ENCODE results near the gene CELA1. TPM values are rescaled to one million over a fixed set of nuclear protein-coding genes. Genes with fewer than 3 reads are reported as not detected.
A peak's percentile ranks its signal among the peaks of the same experiment; 100 is the strongest.

CELA1 gene
- polyA plus RNA-seq, 3 donors: 0.67 to 3.0 TPM; not detected in 1

DNA sequence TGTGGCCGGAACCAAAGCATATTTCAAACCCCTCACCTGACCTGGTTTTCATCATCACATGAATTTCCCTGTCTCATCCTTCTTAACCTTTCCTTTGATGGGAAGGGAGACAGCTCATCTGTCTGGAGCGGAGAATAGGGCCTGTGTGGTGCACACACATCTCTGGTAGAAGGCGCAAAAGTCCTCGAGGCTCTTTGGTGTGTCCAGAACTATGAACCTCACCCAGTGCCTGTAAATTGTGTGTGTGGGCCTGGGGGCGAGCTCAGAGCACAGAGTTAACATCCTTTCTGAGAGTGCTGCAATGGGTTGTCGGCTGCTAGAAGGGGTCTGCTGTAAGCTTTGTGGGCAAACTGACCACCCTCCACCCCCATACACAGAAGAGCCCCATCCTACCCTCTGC, 44.0 kb upstream of the CELA1 start:
- intact Hi-C loops (cut with micrococcal nuclease): loop anchor here in 1 of 2 donors (5.0 kb wide), 1 partner anchor 68 kb away; the partner anchor contains the start of gene BIN2
- Histone ChIP-seq H3K4me2 (replicated peaks; ENCODE audit: extremely low read depth, low read length, poor library complexity, severe bottlenecking) (peak overlapping the region; percentile 98), H3K9me3 (replicated peaks in 1 of 2; ENCODE audit: control insufficient read depth in 1 of 2, insufficient read depth in 1 of 2, low read length in 2 of 2) (no peaks in the 10 kb centered on the region), H3K36me3 (replicated peaks in 1 of 2; ENCODE audit: control insufficient read depth in 1 of 2, insufficient read depth in 2 of 2, low read length in 2 of 2) (no peaks in the 10 kb centered on the region), H3K27ac (ENCODE audit: low read depth in 1 of 2, low read length in 2 of 2) (peak overlapping the region; percentile 86 to 94), H4K20me1 (ENCODE audit: insufficient read depth, low read length) (peaks cover 3% of the 10 kb centered on the region), H3K27me3 (ENCODE audit: control insufficient read depth in 2 of 2, insufficient read depth in 2 of 2, low read length in 2 of 2) (no peaks in the 10 kb centered on the region), H3K4me1 (ENCODE audit: control insufficient read depth in 1 of 2, insufficient read depth in 2 of 2, low read length in 2 of 2) (peaks cover 69 to 80% of the 10 kb centered on the region in 2 donors), H3K4me3 (replicated peaks in 1 of 3; ENCODE audit: low read depth in 2 of 3, low read length in 3 of 3) (peak overlapping the region in 2 of 3 experiments; percentile 85 to 95), H2AFZ (ENCODE audit: insufficient read depth, low read depth, low read length, poor library complexity, severe bottlenecking) (peak overlapping the region; percentile 89), H3K9ac (ENCODE audit: insufficient read depth, low read length, poor library complexity, severe bottlenecking) (peak overlapping the region; percentile 78), H3K79me2 (ENCODE audit: insufficient read depth, low read length) (peaks cover 2% of the 10 kb centered on the region)
- WGBS (ENCODE audit: insufficient coverage): 80% methylated on average over 2 of the region's 6 CpGs
- no peak for DNase-seq
- peaks cover 69% of the 10 kb centered on the region for H3K4me1 Mint-ChIP-seq
- H3K4me3 Mint-ChIP-seq: peak overlapping the region; percentile 94 to 96
- H3K9me3 Mint-ChIP-seq: peaks cover 0 to 2% (median 0%) of the 10 kb centered on the region in 7 donors
- H3K36me3 Mint-ChIP-seq: peaks cover 17 to 23% of the 10 kb centered on the region in 2 donors
- TF ChIP-seq, protein P1, sequence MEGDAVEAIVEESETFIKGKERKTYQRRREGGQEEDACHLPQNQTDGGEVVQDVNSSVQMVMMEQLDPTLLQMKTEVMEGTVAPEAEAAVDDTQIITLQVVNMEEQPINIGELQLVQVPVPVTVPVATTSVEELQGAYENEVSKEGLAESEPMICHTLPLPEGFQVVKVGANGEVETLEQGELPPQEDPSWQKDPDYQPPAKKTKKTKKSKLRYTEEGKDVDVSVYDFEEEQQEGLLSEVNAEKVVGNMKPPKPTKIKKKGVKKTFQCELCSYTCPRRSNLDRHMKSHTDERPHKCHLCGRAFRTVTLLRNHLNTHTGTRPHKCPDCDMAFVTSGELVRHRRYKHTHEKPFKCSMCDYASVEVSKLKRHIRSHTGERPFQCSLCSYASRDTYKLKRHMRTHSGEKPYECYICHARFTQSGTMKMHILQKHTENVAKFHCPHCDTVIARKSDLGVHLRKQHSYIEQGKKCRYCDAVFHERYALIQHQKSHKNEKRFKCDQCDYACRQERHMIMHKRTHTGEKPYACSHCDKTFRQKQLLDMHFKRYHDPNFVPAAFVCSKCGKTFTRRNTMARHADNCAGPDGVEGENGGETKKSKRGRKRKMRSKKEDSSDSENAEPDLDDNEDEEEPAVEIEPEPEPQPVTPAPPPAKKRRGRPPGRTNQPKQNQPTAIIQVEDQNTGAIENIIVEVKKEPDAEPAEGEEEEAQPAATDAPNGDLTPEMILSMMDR (IDR thresholded peaks at IDR 0.05): no peak
- peaks cover 1 to 4% (median 3%) of the 10 kb centered on the region in 3 donors for H3K27me3 Mint-ChIP-seq (ENCODE audit: low read depth in 3 of 3)
- peak overlapping the region; percentile 89 to 96 (median 93) for H3K27ac Mint-ChIP-seq

DNA sequence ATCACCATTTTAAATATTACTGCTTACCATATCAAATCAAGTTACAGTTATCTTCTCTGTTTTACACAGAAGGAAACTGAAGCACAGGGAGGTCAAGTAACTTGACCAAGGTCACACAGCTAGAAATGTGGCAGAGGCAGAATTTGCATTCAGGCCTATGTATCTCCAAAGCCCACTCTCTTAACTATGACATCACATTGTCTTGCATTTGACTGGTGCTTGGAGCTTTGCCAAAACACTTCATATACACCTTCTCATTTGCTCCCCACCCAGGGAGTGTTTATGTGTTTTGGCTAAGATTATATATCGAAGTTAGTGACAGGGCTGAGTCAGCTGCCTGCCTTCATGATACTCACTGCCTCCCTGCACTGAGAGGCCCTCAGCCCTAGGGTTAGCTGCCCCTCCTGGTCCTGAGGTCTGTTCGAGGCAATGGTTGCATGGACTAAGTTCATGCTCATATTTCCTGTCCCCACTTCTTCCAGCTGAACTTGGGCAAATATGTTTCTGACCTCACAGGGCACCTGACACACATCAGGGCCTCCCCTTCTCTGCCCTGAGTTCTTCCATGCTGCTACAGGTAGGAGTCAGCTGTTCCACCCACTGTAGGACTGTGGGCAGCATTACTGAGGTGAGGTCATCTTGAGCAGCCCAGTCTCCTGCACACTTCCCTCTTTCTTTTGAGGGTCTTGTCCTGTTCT, 43.0 kb upstream of the CELA1 start:
- peak; percentile 15 to 50 (median 18) for DNase-seq
- H3K27ac Mint-ChIP-seq: peak overlapping the region in 4 of 7 donors; percentile 63 to 96 (median 73)
- Histone ChIP-seq H3K4me2 (replicated peaks; ENCODE audit: extremely low read depth, low read length, poor library complexity, severe bottlenecking) (no peak overlapping the region), H3K9me3 (replicated peaks in 1 of 2; ENCODE audit: control insufficient read depth in 1 of 2, insufficient read depth in 1 of 2, low read length in 2 of 2) (no peaks in the 10 kb centered on the region), H3K79me2 (ENCODE audit: insufficient read depth, low read length) (peaks cover 2% of the 10 kb centered on the region), H3K4me1 (ENCODE audit: control insufficient read depth in 1 of 2, insufficient read depth in 2 of 2, low read length in 2 of 2) (peaks cover 59 to 69% of the 10 kb centered on the region in 2 donors), H3K9ac (ENCODE audit: insufficient read depth, low read length, poor library complexity, severe bottlenecking) (no peak overlapping the region), H3K27ac (ENCODE audit: low read depth in 1 of 2, low read length in 2 of 2) (peak overlapping the region in 1 of 2 donors; percentile 33), H3K36me3 (replicated peaks in 1 of 2; ENCODE audit: control insufficient read depth in 1 of 2, insufficient read depth in 2 of 2, low read length in 2 of 2) (peaks cover 0 to 2% of the 10 kb centered on the region in 2 donors), H4K20me1 (ENCODE audit: insufficient read depth, low read length) (peaks cover 3% of the 10 kb centered on the region), H3K4me3 (replicated peaks in 1 of 3; ENCODE audit: low read depth in 2 of 3, low read length in 3 of 3) (no peak overlapping the region), H3K27me3 (ENCODE audit: control insufficient read depth in 2 of 2, insufficient read depth in 2 of 2, low read length in 2 of 2) (no peaks in the 10 kb centered on the region), H2AFZ (ENCODE audit: insufficient read depth, low read depth, low read length, poor library complexity, severe bottlenecking) (no peak overlapping the region)
- peak overlapping the region in 1 of 2 donors; percentile 2 for H3K4me3 Mint-ChIP-seq
- TF ChIP-seq, protein P1 (IDR thresholded peaks at IDR 0.05): no peak
- intact Hi-C loops (cut with micrococcal nuclease): no loop called here
- peaks cover 59% of the 10 kb centered on the region for H3K4me1 Mint-ChIP-seq
- 57% methylated on average over 1 of the region's 2 CpGs for WGBS (ENCODE audit: insufficient coverage)
- H3K27me3 Mint-ChIP-seq (ENCODE audit: low read depth in 3 of 3): peaks cover 2 to 4% (median 3%) of the 10 kb centered on the region in 3 donors
- H3K36me3 Mint-ChIP-seq: peaks cover 24% of the 10 kb centered on the region in 2 donors
- peaks cover 0 to 2% (median 0%) of the 10 kb centered on the region in 7 donors for H3K9me3 Mint-ChIP-seq

Measured in CD14-positive monocyte (primary cell).